ENCODE measurements around the gene OR52L1.

OR52L1 gene

GRCh38 chr11:5940748-5941147 is 46.0 kb downstream of the OR52L1 start:
- no peak for DNase-seq (ENCODE audit: low read depth, low spot score)

GRCh38 chr11:5938603-5938965 is 48.2 kb downstream of the OR52L1 start:
- no peak for DNase-seq (ENCODE audit: low read depth, low spot score)

GRCh38 chr11:5937868-5938602 is 48.8 kb downstream of the OR52L1 start:
- no peak for DNase-seq (ENCODE audit: low read depth, low spot score)
